T-helper 1 cell treated with Interleukin-12 subunit alpha and Interleukin-12 subunit beta and Interleukin-4 antibody, amounts not matched to agents 30 μg/mL and 1 μg/mL, for 36 hours (primary cell): ENCODE results near the gene ZNF358.
"Not testable (repeated sequence)": the region's sequence is repeated elsewhere in the genome, so short reads cannot be mapped to it uniquely, and the experiment has no call there.

Source experiments
- H3K27ac Mint-ChIP-seq: one replicate; pipeline ENCODE4 v1.8.0; 2021; ENCODE audit warnings: mild to moderate bottlenecking, mixed read lengths
- H3K27me3 Mint-ChIP-seq: one replicate; pipeline ENCODE4 v1.8.0; 2021; ENCODE audit warnings: low read depth, mixed read lengths
- H3K36me3 Mint-ChIP-seq: one replicate; pipeline ENCODE4 v1.8.0; 2021; ENCODE audit warnings: low read depth, mixed read lengths
- H3K4me1 Mint-ChIP-seq: one replicate; pipeline ENCODE4 v1.8.0; 2021; ENCODE audit warnings: low read depth, mixed read lengths
- H3K4me3 Mint-ChIP-seq: one replicate; pipeline ENCODE4 v1.8.0; 2021; ENCODE audit warnings: mild to moderate bottlenecking, moderate library complexity, mixed read lengths
- H3K9me3 Mint-ChIP-seq: one replicate; pipeline ENCODE4 v1.8.0; 2021; ENCODE audit warnings: mixed read lengths

Gene ZNF358

GRCh38 chr19:7533925-7534480, 18.1 kb downstream of the ZNF358 start:
- peak overlapping the region; percentile 93 for H3K4me3 Mint-ChIP-seq
- H3K9me3 Mint-ChIP-seq = no peaks in the 10 kb centered on the region
- peaks cover 8% of the 10 kb centered on the region for H3K4me1 Mint-ChIP-seq
- no peaks in the 10 kb centered on the region for H3K27me3 Mint-ChIP-seq
- H3K27ac Mint-ChIP-seq = peak overlapping the region; percentile 79
- H3K36me3 Mint-ChIP-seq = peaks cover 18% of the 10 kb centered on the region

DNA sequence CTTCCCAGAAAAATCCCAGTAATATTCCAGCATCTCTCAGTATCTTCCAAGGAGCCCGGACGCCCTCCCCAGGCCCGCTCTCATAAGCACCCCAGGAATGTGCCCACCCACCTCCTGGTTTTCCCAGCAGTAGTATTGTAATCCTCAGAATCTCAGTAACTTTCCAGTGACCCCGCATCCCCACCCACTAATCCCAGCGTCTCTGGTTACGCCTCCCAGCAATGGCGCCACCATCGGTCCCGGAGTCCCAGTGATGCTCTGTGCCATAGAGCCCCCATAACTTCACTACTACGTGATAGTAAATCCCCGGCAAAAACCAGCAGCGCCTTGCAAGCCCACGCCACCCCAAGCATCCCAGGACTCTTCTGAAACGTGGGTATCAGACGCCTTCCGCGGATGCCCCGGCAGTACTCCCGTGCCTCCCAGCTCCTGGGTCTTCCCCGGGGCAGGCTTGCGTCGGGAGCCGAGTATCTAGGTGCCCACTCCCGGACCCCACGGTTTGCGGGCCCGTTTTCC, 18.7 kb downstream of the ZNF358 start:
- peaks cover 8% of the 10 kb centered on the region for H3K4me1 Mint-ChIP-seq
- H3K9me3 Mint-ChIP-seq = no peaks in the 10 kb centered on the region
- peak overlapping the region; percentile 79 for H3K27ac Mint-ChIP-seq
- H3K27me3 Mint-ChIP-seq = no peaks in the 10 kb centered on the region
- peak overlapping the region; percentile 93 for H3K4me3 Mint-ChIP-seq
- peaks cover 16% of the 10 kb centered on the region for H3K36me3 Mint-ChIP-seq

DNA sequence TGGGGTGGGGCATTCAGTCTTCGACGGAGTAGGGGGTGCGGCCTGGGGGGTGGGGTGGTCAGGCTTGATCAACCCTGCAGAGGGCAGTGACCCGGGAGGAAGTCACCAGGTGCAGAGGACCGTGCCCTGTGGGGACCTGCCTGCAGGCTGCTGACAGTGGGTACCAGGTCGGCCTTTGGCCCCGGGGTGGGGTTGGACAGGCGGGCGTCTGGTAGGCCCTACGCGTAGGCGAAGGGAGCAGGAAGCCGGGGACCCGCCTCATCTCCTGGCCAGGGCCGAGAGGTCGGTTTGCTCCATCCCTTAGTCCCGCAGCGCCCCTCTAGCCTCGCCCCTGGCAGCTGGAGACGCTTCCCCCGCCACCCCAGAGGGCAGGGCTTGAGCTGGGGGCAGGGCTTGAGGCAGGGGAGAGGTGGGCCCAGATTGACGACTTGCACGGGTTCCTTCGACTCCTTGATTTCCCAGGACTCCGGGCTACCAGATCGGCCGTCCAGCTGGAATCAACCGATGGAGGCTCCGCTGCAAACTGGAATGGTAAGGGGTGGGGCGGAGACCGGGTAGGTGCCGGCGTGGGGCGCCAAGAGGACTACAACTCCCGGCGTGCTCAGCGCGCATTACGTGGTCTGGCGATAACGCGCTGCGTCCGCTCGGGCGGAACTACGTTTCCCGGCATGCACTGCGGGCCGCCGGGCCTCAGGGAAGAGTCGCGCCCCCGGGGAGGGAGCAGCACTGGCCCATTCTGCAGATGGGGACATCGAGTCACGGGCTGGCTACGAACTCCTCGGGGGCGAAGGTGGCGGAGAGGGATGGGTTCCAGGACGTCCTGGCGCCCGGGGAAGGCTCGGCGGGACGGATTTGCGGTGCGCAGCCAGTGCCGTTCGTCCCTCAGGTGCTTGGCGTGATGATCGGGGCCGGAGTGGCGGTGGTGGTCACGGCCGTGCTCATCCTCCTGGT, 19.4 kb downstream of the ZNF358 start, which contains the start of gene PNPLA6:
TSS of gene PNPLA6 (plus strand) at position 671 of the 951 bp plus-strand sequence. CDS start at position 743, 72 bp downstream.
- H3K36me3 Mint-ChIP-seq = peaks cover 21% of the 10 kb centered on the region
- no peaks in the 10 kb centered on the region for H3K27me3 Mint-ChIP-seq
- H3K27ac Mint-ChIP-seq = peak within 1 kb of the TSS; percentile 87
- peak within 1 kb of the TSS; percentile 93 for H3K4me3 Mint-ChIP-seq
- peaks cover 8% of the 10 kb centered on the region for H3K4me1 Mint-ChIP-seq
- no peaks in the 10 kb centered on the region for H3K9me3 Mint-ChIP-seq

DNA sequence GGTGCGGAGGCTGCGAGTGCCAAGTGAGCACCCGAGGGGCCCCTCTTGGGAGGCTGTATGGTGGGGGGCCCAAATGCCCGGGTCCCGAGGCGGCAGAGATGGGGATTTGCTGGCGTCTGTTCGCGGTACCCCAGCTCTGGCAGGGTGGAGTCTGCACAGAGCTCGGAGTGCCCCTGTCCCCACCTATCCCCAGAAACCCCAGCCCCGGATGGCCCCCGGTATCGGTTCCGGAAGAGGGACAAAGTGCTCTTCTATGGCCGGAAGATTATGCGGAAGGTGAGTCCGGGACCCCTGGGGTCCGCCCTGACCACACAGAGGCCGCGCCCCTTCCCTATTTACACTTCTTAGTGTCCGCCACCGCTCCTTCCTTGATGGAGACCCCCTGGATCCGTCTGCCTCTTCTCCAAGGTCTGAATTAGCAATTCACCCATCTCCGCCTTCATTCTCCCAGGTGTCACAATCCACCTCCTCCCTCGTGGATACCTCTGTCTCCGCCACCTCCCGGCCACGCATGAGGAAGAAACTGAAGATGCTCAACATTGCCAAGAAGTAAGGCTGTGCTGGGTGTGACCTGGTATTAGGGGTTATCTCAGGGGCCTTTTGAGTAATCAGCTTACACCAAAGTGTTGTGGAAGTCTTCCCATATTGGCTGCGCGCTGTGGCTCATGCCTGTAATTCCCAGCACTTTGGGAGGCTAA, 20.2 kb downstream of the ZNF358 start:
- H3K27me3 Mint-ChIP-seq = no peaks in the 10 kb centered on the region
- H3K4me3 Mint-ChIP-seq = peak overlapping the region; percentile 93
- peaks cover 21% of the 10 kb centered on the region for H3K36me3 Mint-ChIP-seq
- peak overlapping the region; percentile 87 for H3K27ac Mint-ChIP-seq
- H3K4me1 Mint-ChIP-seq = peaks cover 8% of the 10 kb centered on the region
- no peaks in the 10 kb centered on the region for H3K9me3 Mint-ChIP-seq

DNA sequence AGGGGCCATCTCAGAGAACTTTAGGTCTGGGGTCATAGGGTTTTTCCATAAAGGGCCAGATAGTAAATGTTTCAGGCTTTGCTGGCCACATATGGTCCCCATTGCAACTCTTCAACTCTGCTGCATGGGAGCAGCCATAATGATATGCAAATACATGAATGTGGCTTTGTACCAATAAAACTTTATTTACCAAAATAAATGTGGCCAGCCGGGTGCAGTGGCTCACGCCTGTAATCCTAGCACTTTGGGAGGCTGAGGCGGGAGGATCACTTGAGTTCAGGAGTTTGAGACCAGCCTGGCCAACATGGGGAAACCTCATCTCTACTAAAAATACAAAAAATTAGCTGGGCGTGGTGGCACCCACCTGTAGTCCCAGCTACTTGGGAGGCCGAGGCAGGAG, 23.1 kb downstream of the ZNF358 start:
- H3K4me3 Mint-ChIP-seq, H3K9me3 Mint-ChIP-seq, H3K27ac Mint-ChIP-seq, H3K27me3 Mint-ChIP-seq: not testable (repeated sequence)
- Mint-ChIP-seq H3K4me1 (peaks cover 11% of the 10 kb centered on the region), H3K36me3 (peaks cover 37% of the 10 kb centered on the region)

- H3K27ac Mint-ChIP-seq = no peak overlapping the region
- H3K9me3 Mint-ChIP-seq = no peaks in the 10 kb centered on the region
- H3K36me3 Mint-ChIP-seq = peaks cover 37% of the 10 kb centered on the region
- H3K4me3 Mint-ChIP-seq = no peak overlapping the region
- no peaks in the 10 kb centered on the region for H3K27me3 Mint-ChIP-seq
- H3K4me1 Mint-ChIP-seq = peaks cover 14% of the 10 kb centered on the region
Observed at GRCh38 chr19:7539827-7540425, 24.0 kb downstream of the ZNF358 start.

GRCh38 chr19:7540761-7541474, 25.0 kb downstream of the ZNF358 start:
- H3K9me3 Mint-ChIP-seq = no peaks in the 10 kb centered on the region
- H3K36me3 Mint-ChIP-seq = peaks cover 38% of the 10 kb centered on the region
- H3K4me1 Mint-ChIP-seq = peaks cover 16% of the 10 kb centered on the region
- no peak overlapping the region for H3K4me3 Mint-ChIP-seq
- H3K27me3 Mint-ChIP-seq = no peaks in the 10 kb centered on the region
- no peak overlapping the region for H3K27ac Mint-ChIP-seq

DNA sequence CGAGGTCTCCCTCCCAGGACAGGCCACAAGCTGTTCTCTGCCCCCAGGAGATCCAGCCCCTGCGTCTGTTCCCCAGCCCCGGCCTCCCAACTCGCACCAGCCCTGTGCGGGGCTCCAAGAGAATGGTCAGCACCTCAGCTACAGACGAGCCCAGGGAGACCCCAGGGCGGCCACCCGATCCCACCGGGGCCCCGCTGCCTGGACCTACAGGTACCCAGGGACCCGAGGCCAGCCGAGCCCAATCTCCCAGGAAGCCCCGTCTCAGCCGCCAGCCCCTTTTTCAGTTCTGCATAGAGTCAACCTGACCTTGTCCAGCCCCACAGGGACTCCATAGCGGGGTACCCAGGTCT, 25.5 kb downstream of the ZNF358 start:
- H3K27ac Mint-ChIP-seq = no peak overlapping the region
- no peak overlapping the region for H3K4me3 Mint-ChIP-seq
- peaks cover 37% of the 10 kb centered on the region for H3K36me3 Mint-ChIP-seq
- H3K27me3 Mint-ChIP-seq = no peaks in the 10 kb centered on the region
- H3K4me1 Mint-ChIP-seq = peaks cover 14% of the 10 kb centered on the region
- no peaks in the 10 kb centered on the region for H3K9me3 Mint-ChIP-seq

DNA sequence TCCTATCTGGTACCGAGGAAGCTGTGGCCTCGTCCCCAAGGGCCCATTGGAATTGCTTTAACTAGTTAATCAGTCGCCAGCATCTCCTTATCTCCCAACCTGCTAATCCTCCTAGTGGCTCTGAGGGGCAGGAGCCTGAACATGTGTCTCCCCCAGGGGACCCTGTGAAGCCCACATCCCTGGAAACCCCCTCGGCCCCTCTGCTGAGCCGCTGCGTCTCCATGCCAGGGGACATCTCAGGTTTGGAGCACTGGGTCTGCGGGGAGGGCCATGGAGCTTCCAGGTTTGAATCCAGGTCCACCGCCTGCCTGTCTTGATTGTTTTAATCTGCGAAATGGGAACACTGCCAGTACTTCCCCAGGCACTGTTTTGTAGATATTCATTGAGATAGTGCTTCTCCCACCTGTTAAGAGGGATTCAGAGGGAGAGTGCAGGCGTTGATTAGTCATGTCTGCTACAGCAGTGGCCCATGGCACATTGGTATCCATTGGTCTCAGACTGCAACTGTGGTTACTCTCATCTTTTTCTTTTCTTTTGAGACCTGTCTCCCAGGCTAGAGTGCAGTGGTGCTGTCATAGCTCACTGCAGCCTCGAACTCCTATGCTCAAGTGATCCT, 26.0 kb downstream of the ZNF358 start:
- H3K4me3 Mint-ChIP-seq = no peak overlapping the region
- peaks cover 12% of the 10 kb centered on the region for H3K4me1 Mint-ChIP-seq
- H3K36me3 Mint-ChIP-seq = peaks cover 36% of the 10 kb centered on the region
- no peak overlapping the region for H3K27ac Mint-ChIP-seq
- no peaks in the 10 kb centered on the region for H3K27me3 Mint-ChIP-seq
- no peaks in the 10 kb centered on the region for H3K9me3 Mint-ChIP-seq

DNA sequence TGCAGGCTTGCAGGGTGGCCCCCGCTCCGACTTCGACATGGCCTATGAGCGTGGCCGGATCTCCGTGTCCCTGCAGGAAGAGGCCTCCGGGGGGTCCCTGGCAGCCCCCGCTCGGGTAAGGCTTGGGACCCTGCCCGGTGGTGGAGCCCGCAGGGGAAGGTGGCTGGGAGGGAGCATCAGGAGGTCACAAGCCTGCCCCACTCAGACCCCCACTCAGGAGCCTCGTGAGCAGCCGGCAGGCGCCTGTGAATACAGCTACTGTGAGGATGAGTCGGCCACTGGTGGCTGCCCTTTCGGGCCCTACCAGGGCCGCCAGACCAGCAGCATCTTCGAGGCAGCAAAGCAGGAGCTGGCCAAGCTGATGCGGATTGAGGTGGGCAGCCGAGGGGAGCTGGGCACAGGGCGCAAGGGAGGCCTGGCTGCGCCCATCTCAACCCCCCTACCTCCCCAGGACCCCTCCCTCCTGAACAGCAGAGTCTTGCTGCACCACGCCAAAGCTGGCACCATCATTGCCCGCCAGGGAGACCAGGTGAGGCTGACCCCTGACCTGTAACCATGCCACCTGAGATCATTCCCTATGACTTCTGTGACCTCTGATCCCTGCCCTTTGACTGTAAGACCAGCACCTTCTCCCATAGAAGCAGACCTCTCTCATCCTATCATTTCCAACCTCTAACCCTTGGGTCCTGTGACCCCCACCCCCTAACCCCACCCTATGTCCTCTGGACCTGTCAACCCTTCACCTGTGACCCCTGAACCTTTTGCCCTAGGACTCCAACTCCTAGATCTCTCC, 26.8 kb downstream of the ZNF358 start:
- Mint-ChIP-seq H3K4me3 (no peak overlapping the region), H3K4me1 (peaks cover 10% of the 10 kb centered on the region), H3K9me3 (no peaks in the 10 kb centered on the region), H3K27ac (no peak overlapping the region), H3K27me3 (no peaks in the 10 kb centered on the region), H3K36me3 (peaks cover 32% of the 10 kb centered on the region)

- H3K36me3 Mint-ChIP-seq = peaks cover 26% of the 10 kb centered on the region
- H3K27ac Mint-ChIP-seq = peak overlapping the region; percentile 49
Observed at GRCh38 chr19:7544626-7545025, 28.7 kb downstream of the ZNF358 start.

DNA sequence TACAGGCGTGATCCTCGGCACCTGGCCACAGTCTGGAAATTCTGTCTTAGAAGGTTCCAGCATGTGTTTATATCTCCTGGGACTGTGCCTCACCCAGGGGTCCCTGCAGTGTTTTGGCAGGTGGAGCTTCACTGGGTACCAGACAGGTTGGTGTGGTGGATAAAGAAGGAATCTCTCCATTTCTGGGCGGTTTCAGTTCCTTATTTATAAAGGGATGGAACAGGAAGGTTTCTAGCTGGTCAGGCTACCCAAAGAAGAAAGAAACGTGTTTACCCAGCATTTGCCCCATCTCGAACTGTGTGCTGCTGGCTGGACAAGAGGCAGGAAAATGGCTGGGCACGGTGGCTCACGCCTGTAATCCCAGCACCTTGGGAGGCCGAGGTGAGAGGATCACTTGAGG, 29.4 kb downstream of the ZNF358 start:
- H3K4me1 Mint-ChIP-seq = peaks cover 10% of the 10 kb centered on the region
- H3K36me3 Mint-ChIP-seq = peaks cover 23% of the 10 kb centered on the region
- no peak overlapping the region for H3K4me3 Mint-ChIP-seq
- no peak overlapping the region for H3K27ac Mint-ChIP-seq
- no peaks in the 10 kb centered on the region for H3K27me3 Mint-ChIP-seq
- no peaks in the 10 kb centered on the region for H3K9me3 Mint-ChIP-seq

More at GRCh38 chr19:7544626-7545025, 28.7 kb downstream of the ZNF358 start:
- H3K9me3 Mint-ChIP-seq = no peaks in the 10 kb centered on the region
- H3K4me3 Mint-ChIP-seq = peak overlapping the region; percentile 37
- H3K27me3 Mint-ChIP-seq = no peaks in the 10 kb centered on the region
- peaks cover 10% of the 10 kb centered on the region for H3K4me1 Mint-ChIP-seq

GRCh38 chr19:7545904-7546303, 30.0 kb downstream of the ZNF358 start:
- H3K36me3 Mint-ChIP-seq = peaks cover 22% of the 10 kb centered on the region
- peaks cover 10% of the 10 kb centered on the region for H3K4me1 Mint-ChIP-seq
- no peaks in the 10 kb centered on the region for H3K27me3 Mint-ChIP-seq
- no peak overlapping the region for H3K4me3 Mint-ChIP-seq
- H3K9me3 Mint-ChIP-seq = no peaks in the 10 kb centered on the region
- peak overlapping the region; percentile 65 for H3K27ac Mint-ChIP-seq
